H9 (cell line): Measurements from ENCODE around the gene SNTG2. TPM values are rescaled to one million over a fixed set of nuclear protein-coding genes. Genes with fewer than 3 reads are reported as not detected.

Experiments used
- DNase-seq: peaks from one replicate; pipeline ENCODE4 v3.0.0-alpha.2; 2017
- H2AFZ ChIP-seq: one replicate; pipeline ENCODE4 v1.6.1; 2013; ENCODE audit warnings: mild to moderate bottlenecking, low read length, control low read depth, moderate library complexity
- H2AK5ac ChIP-seq: 2 replicates; pipeline ENCODE4 v1.6.1; 2013; ENCODE audit warnings: low read length, control low read depth, mixed read lengths; ENCODE audit not compliant: insufficient read length
- H2BK120ac ChIP-seq: one replicate; pipeline ENCODE4 v1.6.1; 2013; ENCODE audit warnings: low read depth, mild to moderate bottlenecking, low read length, control low read depth, inconsistent platforms; ENCODE audit not compliant: poor library complexity, severe bottlenecking
- H2BK12ac ChIP-seq: 2 replicates; pipeline ENCODE4 v1.6.1; 2013; ENCODE audit warnings: low read length, control low read depth, mixed read lengths, low read depth; ENCODE audit not compliant: insufficient read length
- H2BK15ac ChIP-seq: 2 replicates; pipeline ENCODE4 v1.6.1; 2013; ENCODE audit warnings: low read depth, low read length, control low read depth
- H2BK20ac ChIP-seq: one replicate; pipeline ENCODE4 v1.6.1; 2013; ENCODE audit warnings: low read depth, mild to moderate bottlenecking, low read length, control low read depth, inconsistent platforms; ENCODE audit not compliant: poor library complexity, severe bottlenecking
- H2BK5ac ChIP-seq: 2 replicates; pipeline ENCODE4 v1.6.1; 2013; ENCODE audit warnings: low read length, control low read depth, mixed read lengths; ENCODE audit not compliant: insufficient read length
- H3K14ac ChIP-seq: 2 replicates; pipeline ENCODE4 v1.6.1; 2013; ENCODE audit warnings: low read length, control low read depth; ENCODE audit not compliant: insufficient read depth
- H3K18ac ChIP-seq: 2 replicates; pipeline ENCODE4 v1.6.1; 2013; ENCODE audit warnings: low read depth, mild to moderate bottlenecking, mixed read lengths, low read length, control low read depth; ENCODE audit not compliant: insufficient read length
- H3K23ac ChIP-seq: 2 replicates; pipeline ENCODE4 v1.6.1; 2013; ENCODE audit warnings: low read length, control low read depth, mixed read lengths, low read depth; ENCODE audit not compliant: insufficient read length
- H3K23me2 ChIP-seq: 2 replicates; pipeline ENCODE4 v1.6.1; 2013; ENCODE audit warnings: low read depth, mild to moderate bottlenecking, mixed read lengths, low read length, control low read depth; ENCODE audit not compliant: insufficient read length, poor library complexity, severe bottlenecking
- H3K27ac ChIP-seq: 2 replicates; pipeline ENCODE4 v1.5.1; 2013; ENCODE audit warnings: low read length, control low read depth, mixed read lengths, low read depth; ENCODE audit not compliant: insufficient read length
- H3K27me3 ChIP-seq: 2 replicates; pipeline ENCODE4 v1.6.1; 2013; ENCODE audit warnings: low read length, control low read depth, inconsistent platforms; ENCODE audit not compliant: insufficient read depth
- H3K4ac ChIP-seq: 2 replicates; pipeline ENCODE4 v1.6.1; 2013; ENCODE audit warnings: low read depth, mild to moderate bottlenecking, control low read depth, inconsistent platforms, low read length, moderate library complexity
- H3K4me1 ChIP-seq: 2 replicates; pipeline ENCODE4 v1.6.1; 2013; ENCODE audit warnings: low read length, control low read depth, inconsistent platforms; ENCODE audit not compliant: insufficient read depth
- H3K4me2 ChIP-seq: 2 replicates; pipeline ENCODE4 v1.6.1; 2013; ENCODE audit warnings: low read length, control low read depth, mixed read lengths; ENCODE audit not compliant: insufficient read length, insufficient read depth
- H3K56ac ChIP-seq: 2 replicates; pipeline ENCODE4 v1.6.1; 2013; ENCODE audit warnings: low read depth, mild to moderate bottlenecking, mixed read lengths, low read length, control low read depth; ENCODE audit not compliant: insufficient read length
- H3K79me1 ChIP-seq: 2 replicates; pipeline ENCODE4 v1.6.1; 2013; ENCODE audit warnings: low read depth, mild to moderate bottlenecking, moderate library complexity, low read length, control low read depth, inconsistent platforms; ENCODE audit not compliant: insufficient read depth, poor library complexity, severe bottlenecking
- H3K79me2 ChIP-seq: 2 replicates; pipeline ENCODE4 v1.6.1; 2013; ENCODE audit warnings: low read length, control low read depth, inconsistent platforms; ENCODE audit not compliant: insufficient read depth
- H3K9ac ChIP-seq: 2 replicates; pipeline ENCODE4 v1.6.1; 2013; ENCODE audit warnings: low read length, control low read depth, mixed read lengths; ENCODE audit not compliant: insufficient read length; ENCODE audit errors: extremely low read depth
- H3K9me3 ChIP-seq: one replicate; pipeline ENCODE4 v1.6.1; 2013; ENCODE audit warnings: low read depth, low read length, inconsistent platforms; ENCODE audit not compliant: control insufficient read depth
- H3T11ph ChIP-seq: one replicate; pipeline ENCODE4 v1.6.1; 2013; ENCODE audit warnings: mild to moderate bottlenecking, low read length, control low read depth, inconsistent platforms
- H4K20me1 ChIP-seq: one replicate; pipeline ENCODE4 v1.6.1; 2013; ENCODE audit not compliant: control insufficient read depth, insufficient read length, insufficient read depth
- H4K5ac ChIP-seq: 2 replicates; pipeline ENCODE4 v1.6.1; 2013; ENCODE audit warnings: low read depth, mild to moderate bottlenecking, mixed read lengths, low read length, control low read depth; ENCODE audit not compliant: insufficient read length
- H4K8ac ChIP-seq: replicated peaks from 2 replicates; pipeline ENCODE4 v1.6.1; 2013; ENCODE audit warnings: low read length, control low read depth, mixed read lengths, low read depth; ENCODE audit not compliant: insufficient read length
- H4K91ac ChIP-seq: 2 replicates; pipeline ENCODE4 v1.6.1; 2013; ENCODE audit warnings: low read depth, mild to moderate bottlenecking, moderate library complexity, mixed read lengths, low read length, control low read depth; ENCODE audit not compliant: insufficient read length
- H3K27ac Mint-ChIP-seq, 3 experiments: 2 replicates in 2 of 3; 3 replicates in 1 of 3; pipeline ENCODE4 v1.8.0; 2020 to 2021; ENCODE audit warnings: mixed read lengths in 3 of 3, mild to moderate bottlenecking in 1 of 3, moderate library complexity in 1 of 3
- H3K27me3 Mint-ChIP-seq: 2 replicates; pipeline ENCODE4 v1.8.0; 2021; ENCODE audit warnings: low read depth, mild to moderate bottlenecking, moderate library complexity, mixed read lengths
- H3K36me3 Mint-ChIP-seq, 3 experiments: 2 replicates in 2 of 3; 3 replicates in 1 of 3; pipeline ENCODE4 v1.8.0; 2020 to 2021; ENCODE audit warnings: low read depth in 3 of 3, mixed read lengths in 3 of 3; ENCODE audit not compliant: insufficient read depth in 1 of 3
- H3K4me1 Mint-ChIP-seq, 2 experiments: 2 replicates each; pipeline ENCODE4 v1.8.0; 2020; ENCODE audit warnings: mixed read lengths in 2 of 2
- H3K4me3 Mint-ChIP-seq, 2 experiments: 2 replicates in 1 of 2; 3 replicates in 1 of 2; pipeline ENCODE4 v1.8.0; 2020 to 2021; ENCODE audit warnings: mild to moderate bottlenecking in 2 of 2, mixed read lengths in 2 of 2, moderate library complexity in 1 of 2
- H3K9me3 Mint-ChIP-seq, 2 experiments: 2 replicates in 1 of 2; 3 replicates in 1 of 2; pipeline ENCODE4 v1.8.0; 2020; ENCODE audit warnings: mild to moderate bottlenecking in 2 of 2, mixed read lengths in 2 of 2, moderate library complexity in 1 of 2
- CTCF ChIP-seq: fragments of 200-600 bp; sonication (generic); conservative IDR thresholded peaks from 3 replicates; pipeline ENCODE4 v1.8.0; 2021; ENCODE audit warnings: antibody characterized with exemption, mild to moderate bottlenecking
- WGBS: extraction: QIAGEN DNeasy Blood & Tissue Kit; methylation state at CpG from one replicate; pipeline ENCODE4 v1.1.7; 2013; ENCODE audit warnings: missing lambda C conversion rate, low lambda C conversion rate, mixed read lengths; ENCODE audit not compliant: insufficient read length; ENCODE audit errors: extremely low coverage; 5-methylcytosine and 5-hydroxymethylcytosine counted together
- total RNA-seq: library from RNA; stranded (reverse); gene quantifications from 2 replicates; pipeline ENCODE4 v1.2.1, GENCODE V29; 2021

Gene SNTG2
- total RNA-seq, 1 experiment from 2014 or later = 13.2 TPM

- H3K4me1 ChIP-seq = no peaks in the 10 kb centered on the region
- no peaks in the 10 kb centered on the region for H3K23me2 ChIP-seq
- no peaks in the 10 kb centered on the region; the same call in 1 of the 2 replicates for H3K79me2 ChIP-seq
- no peak overlapping the region for H4K5ac ChIP-seq
- H3K9ac ChIP-seq = no peak overlapping the region
- H3K79me1 ChIP-seq = no peaks in the 10 kb centered on the region
- H2BK5ac ChIP-seq = no peak overlapping the region
- H3K27me3 ChIP-seq = no peaks in the 10 kb centered on the region
- DNase-seq = no peak
- peaks cover 4 to 13% of the 10 kb centered on the region in 2 experiments for H3K4me1 Mint-ChIP-seq
- H2BK120ac ChIP-seq = no peak overlapping the region
- H3K27ac ChIP-seq = no peak overlapping the region
- H4K91ac ChIP-seq = no peak overlapping the region
- H4K8ac ChIP-seq = no peak overlapping the region
- H4K20me1 ChIP-seq = peaks cover 2% of the 10 kb centered on the region
- H3K4me2 ChIP-seq = no peak overlapping the region
- peaks cover 7 to 21% (median 15%) of the 10 kb centered on the region in 3 experiments; a peak in 6 of 7 replicates for H3K36me3 Mint-ChIP-seq
- no peak overlapping the region for H3K27ac Mint-ChIP-seq
- no peak overlapping the region for H2AK5ac ChIP-seq
- H3K9me3 Mint-ChIP-seq = no peaks in the 10 kb centered on the region
- H2BK15ac ChIP-seq = no peak overlapping the region
- H2AFZ ChIP-seq = no peak overlapping the region
- WGBS = no CpG with 5 or more reads among the region's 14 CpGs
- no peak overlapping the region for H3K56ac ChIP-seq
- H2BK20ac ChIP-seq = no peak overlapping the region
- H3T11ph ChIP-seq = no peak overlapping the region
- H3K27me3 Mint-ChIP-seq = peaks cover 1% of the 10 kb centered on the region
- H3K14ac ChIP-seq = no peak overlapping the region
- no peaks in the 10 kb centered on the region for H3K9me3 ChIP-seq
- no peak overlapping the region for H3K4ac ChIP-seq
- H3K4me3 Mint-ChIP-seq = no peak overlapping the region
- H3K18ac ChIP-seq = no peak overlapping the region
- peak overlapping the region; percentile 23 for H3K23ac ChIP-seq
- no peak overlapping the region for H2BK12ac ChIP-seq
- TF ChIP-seq CTCF = no peak
Measured at GRCh38 chr2:1081451-1082225, 131.0 kb downstream of the SNTG2 start.
